Neural progenitor cell (in vitro differentiated cells): ENCODE data around the gene HK1. TPM values are rescaled to one million over a fixed set of nuclear protein-coding genes. Genes with fewer than 3 reads are reported as not detected.

Experiments
- DNase-seq: peaks from one replicate; pipeline ENCODE4 v3.0.0-alpha.2; 2016; ENCODE audit warnings: low spot score
- H2AFZ ChIP-seq: fragments of 200-600 bp; sonication (generic); replicated peaks from 2 replicates; pipeline ENCODE4 v1.6.1; 2016; ENCODE audit warnings: antibody characterized with exemption
- H3F3A ChIP-seq: fragments of 200-600 bp; sonication (generic); 2 replicates; pipeline ENCODE4 v1.6.1; 2016; ENCODE audit warnings: antibody characterized with exemption, low read depth
- H3K27ac ChIP-seq: fragments of 200-600 bp; sonication (generic); 2 replicates; pipeline ENCODE4 v1.5.1; 2016; ENCODE audit warnings: mild to moderate bottlenecking
- H3K27me3 ChIP-seq: fragments of 200-600 bp; sonication (generic); 2 replicates; pipeline ENCODE4 v1.6.1; 2016; ENCODE audit warnings: mild to moderate bottlenecking, moderate library complexity
- H3K36me3 ChIP-seq: fragments of 200-600 bp; sonication (generic); 2 replicates; pipeline ENCODE4 v1.5.1; 2016
- H3K4me1 ChIP-seq: fragments of 200-600 bp; sonication (generic); 2 replicates; pipeline ENCODE4 v1.6.1; 2016; ENCODE audit warnings: mixed run types
- H3K4me2 ChIP-seq: fragments of 200-600 bp; sonication (generic); 2 replicates; pipeline ENCODE4 v1.6.1; 2016
- H3K4me3 ChIP-seq: fragments of 200-600 bp; sonication (generic); 2 replicates; pipeline ENCODE4 v1.5.1; 2016
- H3K79me2 ChIP-seq: fragments of 200-600 bp; sonication (generic); 2 replicates; pipeline ENCODE4 v1.6.1; 2016; ENCODE audit warnings: low read depth
- H3K9ac ChIP-seq: fragments of 200-600 bp; sonication (generic); 2 replicates; pipeline ENCODE4 v1.6.1; 2016
- H3K9me3 ChIP-seq: fragments of 200-600 bp; sonication (generic); 2 replicates; pipeline ENCODE4 v1.5.1; 2016; ENCODE audit warnings: low read depth
- H4K20me1 ChIP-seq: fragments of 200-600 bp; sonication (generic); 2 replicates; pipeline ENCODE4 v1.6.1; 2016; ENCODE audit warnings: low read depth
- H3K27ac Mint-ChIP-seq: 3 replicates; pipeline ENCODE4 v1.8.0; 2021; ENCODE audit warnings: mixed read lengths
- H3K27me3 Mint-ChIP-seq: 2 replicates; pipeline ENCODE4 v1.8.0; 2022; ENCODE audit warnings: low read depth, mild to moderate bottlenecking, inconsistent platforms, moderate library complexity, mixed read lengths; ENCODE audit not compliant: insufficient read depth
- H3K36me3 Mint-ChIP-seq: 3 replicates; pipeline ENCODE4 v1.8.0; 2021; ENCODE audit warnings: mixed read lengths
- H3K4me1 Mint-ChIP-seq: 3 replicates; pipeline ENCODE4 v1.8.0; 2021; ENCODE audit warnings: mixed read lengths
- H3K4me3 Mint-ChIP-seq: 3 replicates; pipeline ENCODE4 v1.8.0; 2021; ENCODE audit warnings: mild to moderate bottlenecking, moderate library complexity, mixed read lengths
- H3K9me3 Mint-ChIP-seq: 3 replicates; pipeline ENCODE4 v1.8.0; 2020; ENCODE audit warnings: mixed read lengths
- EZH2 ChIP-seq: fragments of 200-600 bp; sonication (generic); IDR thresholded peaks from 2 replicates; pipeline ENCODE4 v1.6.1; 2017; ENCODE audit warnings: antibody characterized with exemption, mild to moderate bottlenecking, moderate library complexity
- EZH2phosphoT487 ChIP-seq: fragments of 200-600 bp; sonication (generic); IDR thresholded peaks from 2 replicates; pipeline ENCODE4 v1.6.1; 2017; ENCODE audit warnings: antibody characterized with exemption
- total RNA-seq: library from RNA; depleted of rRNA; stranded (reverse); fragments of >200 nt; gene quantifications from 2 replicates; pipeline ENCODE4 v1.2.3, GENCODE V29; 2015; ENCODE audit warnings: low replicate concordance
- TF ChIP-seq, protein P1 (sequence below): fragments of 200-600 bp; sonication (generic); IDR thresholded peaks from 2 replicates; pipeline ENCODE4 v1.5.1; 2017; ENCODE audit warnings: antibody characterized with exemption, mild to moderate bottlenecking

Gene HK1
- total RNA-seq, 1 donor from 2014 or later = 30.1 TPM

- Histone ChIP-seq H2AFZ (no peak overlapping the region), H3K9me3 (no peaks in the 10 kb centered on the region), H3K4me1 (no peaks in the 10 kb centered on the region), H3K27me3 (no peaks in the 10 kb centered on the region), H3K9ac (no peak overlapping the region), H3K4me3 (no peak overlapping the region), H3K4me2 (no peak overlapping the region), H3K36me3 (no peaks in the 10 kb centered on the region), H3K79me2 (no peaks in the 10 kb centered on the region), H4K20me1 (no peaks in the 10 kb centered on the region), H3F3A (no peaks in the 10 kb centered on the region), H3K27ac (no peak overlapping the region)
- no peak for DNase-seq
- Mint-ChIP-seq H3K27ac (no peak overlapping the region), H3K4me3 (no peak overlapping the region), H3K36me3 (no peaks in the 10 kb centered on the region), H3K9me3 (no peaks in the 10 kb centered on the region), H3K4me1 (peaks cover 7% of the 10 kb centered on the region), H3K27me3 (peaks cover 16% of the 10 kb centered on the region)
- no peak for TF ChIP-seq EZH2phosphoT487
- TF ChIP-seq, protein P1, sequence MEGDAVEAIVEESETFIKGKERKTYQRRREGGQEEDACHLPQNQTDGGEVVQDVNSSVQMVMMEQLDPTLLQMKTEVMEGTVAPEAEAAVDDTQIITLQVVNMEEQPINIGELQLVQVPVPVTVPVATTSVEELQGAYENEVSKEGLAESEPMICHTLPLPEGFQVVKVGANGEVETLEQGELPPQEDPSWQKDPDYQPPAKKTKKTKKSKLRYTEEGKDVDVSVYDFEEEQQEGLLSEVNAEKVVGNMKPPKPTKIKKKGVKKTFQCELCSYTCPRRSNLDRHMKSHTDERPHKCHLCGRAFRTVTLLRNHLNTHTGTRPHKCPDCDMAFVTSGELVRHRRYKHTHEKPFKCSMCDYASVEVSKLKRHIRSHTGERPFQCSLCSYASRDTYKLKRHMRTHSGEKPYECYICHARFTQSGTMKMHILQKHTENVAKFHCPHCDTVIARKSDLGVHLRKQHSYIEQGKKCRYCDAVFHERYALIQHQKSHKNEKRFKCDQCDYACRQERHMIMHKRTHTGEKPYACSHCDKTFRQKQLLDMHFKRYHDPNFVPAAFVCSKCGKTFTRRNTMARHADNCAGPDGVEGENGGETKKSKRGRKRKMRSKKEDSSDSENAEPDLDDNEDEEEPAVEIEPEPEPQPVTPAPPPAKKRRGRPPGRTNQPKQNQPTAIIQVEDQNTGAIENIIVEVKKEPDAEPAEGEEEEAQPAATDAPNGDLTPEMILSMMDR = no peak
Measured at GRCh38 chr10:69419744-69420126, 141.4 kb downstream of the HK1 start.

- H3K4me3 ChIP-seq = no peak overlapping the region
- Mint-ChIP-seq H3K36me3 (no peaks in the 10 kb centered on the region), H3K4me3 (no peak overlapping the region), H3K27me3 (peaks cover 16% of the 10 kb centered on the region), H3K27ac (peak overlapping the region; percentile 24), H3K4me1 (peaks cover 7% of the 10 kb centered on the region), H3K9me3 (no peaks in the 10 kb centered on the region)
- H3K4me2 ChIP-seq = no peak overlapping the region
- TF ChIP-seq EZH2phosphoT487 = no peak
- no peak for TF ChIP-seq EZH2
- TF ChIP-seq, protein P1 = no peak
- no peaks in the 10 kb centered on the region for H3K79me2 ChIP-seq
- no peaks in the 10 kb centered on the region for H4K20me1 ChIP-seq
- H3F3A ChIP-seq = no peaks in the 10 kb centered on the region
- no peak overlapping the region for H3K9ac ChIP-seq
- H3K27me3 ChIP-seq = no peaks in the 10 kb centered on the region
- no peak overlapping the region for H3K27ac ChIP-seq
- H3K9me3 ChIP-seq = no peaks in the 10 kb centered on the region
- no peaks in the 10 kb centered on the region for H3K4me1 ChIP-seq
- H2AFZ ChIP-seq = no peak overlapping the region
- no peak for DNase-seq
- no peaks in the 10 kb centered on the region for H3K36me3 ChIP-seq
Measured at GRCh38 chr10:69421611-69422308, 143.5 kb downstream of the HK1 start.

DNA sequence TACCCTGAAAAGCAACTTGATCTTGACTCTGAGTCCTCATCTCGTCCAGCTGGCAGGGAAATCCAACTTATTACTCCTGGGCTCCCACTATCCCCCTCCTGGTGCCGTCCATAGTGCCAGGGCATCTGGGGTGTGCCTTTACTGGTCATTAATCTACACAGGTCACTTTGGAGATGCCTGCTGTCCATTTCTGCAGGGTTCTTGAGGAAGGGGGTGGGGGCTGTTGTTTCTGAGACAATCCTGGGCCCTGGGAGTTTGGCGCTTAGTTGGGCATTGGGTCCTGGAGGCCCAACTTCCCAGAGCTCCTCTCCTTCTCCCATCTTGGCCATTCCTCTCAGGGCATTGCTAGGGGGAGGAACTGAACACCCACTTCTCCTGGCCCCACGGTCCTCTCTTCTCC lies 144.4 kb downstream of the HK1 start:
- H3K27me3 Mint-ChIP-seq = peaks cover 14% of the 10 kb centered on the region
- H3K9me3 Mint-ChIP-seq = no peaks in the 10 kb centered on the region
- no peaks in the 10 kb centered on the region for H3K9me3 ChIP-seq
- H3F3A ChIP-seq = no peaks in the 10 kb centered on the region
- H3K36me3 ChIP-seq = no peaks in the 10 kb centered on the region
- H3K4me1 ChIP-seq = no peaks in the 10 kb centered on the region
- TF ChIP-seq, protein P1 = no peak
- TF ChIP-seq EZH2phosphoT487 = no peak
- TF ChIP-seq EZH2 = no peak
- H3K4me1 Mint-ChIP-seq = peaks cover 9% of the 10 kb centered on the region
- no peak overlapping the region for H2AFZ ChIP-seq
- H3K9ac ChIP-seq = no peak overlapping the region
- no peak overlapping the region for H3K27ac Mint-ChIP-seq
- no peak overlapping the region for H3K4me3 ChIP-seq
- no peaks in the 10 kb centered on the region for H3K36me3 Mint-ChIP-seq
- DNase-seq = no peak
- H3K4me3 Mint-ChIP-seq = no peak overlapping the region
- H3K27ac ChIP-seq = no peak overlapping the region
- no peaks in the 10 kb centered on the region for H3K79me2 ChIP-seq
- H3K4me2 ChIP-seq = no peak overlapping the region
- no peaks in the 10 kb centered on the region for H4K20me1 ChIP-seq
- no peaks in the 10 kb centered on the region for H3K27me3 ChIP-seq
